Measurements from ENCODE around the gene CCL24. TPM values are rescaled to one million over a fixed set of nuclear protein-coding genes. Genes with fewer than 3 reads are reported as not detected.

CCL24 gene
- total and polyA plus RNA-seq, 2 donors (not counting 3 experiments of a cell fraction or from before 2014, with no cell fraction given), result not detected

GRCh38 chr7:75806560-75807307 is 6.9 kb downstream of the CCL24 start:
- TF ChIP-seq EZH2 (IDR thresholded peaks at IDR 0.05; ENCODE audit: borderline replicate concordance, low read depth, low read length, severe bottlenecking) (no peak), JUN (IDR thresholded peaks at IDR 0.05; ENCODE audit: borderline replicate concordance, insufficient read depth, insufficient read length, low read depth) (no peak), MYC (IDR thresholded peaks at IDR 0.05; ENCODE audit: low read depth, low read length) (no peak), POLR2AphosphoS5 (IDR thresholded peaks at IDR 0.05; ENCODE audit: insufficient read depth, low read depth, low read length) (no peak), FOS (IDR thresholded peaks at IDR 0.05; ENCODE audit: borderline replicate concordance, insufficient read depth, low read length) (no peak)
- dilution Hi-C loops (cut with MboI; ENCODE audit: extremely low pct_ligation_motif_present, low sequenced_read_pairs), result no loop called here
- H3K9ac ChIP-seq (replicated peaks; ENCODE audit: extremely low read depth, insufficient read depth, low read length), result no peak overlapping the region
- BruUV-seq (replicated peaks), result no TSS peak
- no peak overlapping the region for H3K4me3 ChIP-seq (replicated peaks in 1 of 3; ENCODE audit: insufficient read depth in 1 of 3, low read depth in 1 of 3, low read length in 3 of 3)
- H3K36me3 ChIP-seq (ENCODE audit: control insufficient read depth in 2 of 2, extremely low read depth in 1 of 2, insufficient read depth in 2 of 2, low read length in 2 of 2), result no peaks in the 10 kb centered on the region
- no peaks in the 10 kb centered on the region for H3K9me3 ChIP-seq (replicated peaks; ENCODE audit: control insufficient read depth, insufficient read depth, low read length)
- no peak overlapping the region for H3K27ac ChIP-seq (ENCODE audit: insufficient read depth, low read depth, low read length)
- FAIRE-seq, result no peak
- H3K27me3 ChIP-seq (ENCODE audit: control insufficient read depth in 2 of 2, insufficient read depth in 2 of 2, low read length in 2 of 2), result no peaks in the 10 kb centered on the region
- CTCF ChIA-PET, result no interaction called here
- intact Hi-C loops (cut with micrococcal nuclease), result no loop called here
- no peak overlapping the region for H2AFZ ChIP-seq (ENCODE audit: low read depth, low read length)
- no peaks in the 10 kb centered on the region for H4K20me1 ChIP-seq (replicated peaks; ENCODE audit: control insufficient read depth, extremely low read depth, insufficient read depth, low read length)
- H3K79me2 ChIP-seq (ENCODE audit: control insufficient read depth, insufficient read depth, low read length), result no peaks in the 10 kb centered on the region
- H3K4me2 ChIP-seq (ENCODE audit: insufficient read depth, low read length), result no peak overlapping the region
- H3K4me1 ChIP-seq (ENCODE audit: control insufficient read depth, extremely low read depth, insufficient read depth, low read length), result no peaks in the 10 kb centered on the region
- POLR2A ChIA-PET, result no interaction called here
- H3K9me1 ChIP-seq (replicated peaks; ENCODE audit: control insufficient read depth, extremely low read depth, insufficient read depth, low read length), result no peaks in the 10 kb centered on the region
- DNase-seq (ENCODE audit: low read depth, low spot score), result no peak

- no peak for TF ChIP-seq GATA2 (IDR thresholded peaks at IDR 0.05; ENCODE audit: insufficient read depth, insufficient read length, low read depth, low read length)
- no peak for TF ChIP-seq JUN (IDR thresholded peaks at IDR 0.05; ENCODE audit: borderline replicate concordance, insufficient read depth, insufficient read length, low read depth)
- TF ChIP-seq CTCF (IDR thresholded peaks at IDR 0.05; ENCODE audit: extremely low read depth in 1 of 2, insufficient read depth in 1 of 2, low read depth in 1 of 2, low read length in 2 of 2), result no peak
- no peak for TF ChIP-seq FOS (IDR thresholded peaks at IDR 0.05; ENCODE audit: borderline replicate concordance, insufficient read depth, low read length)
- no peak for TF ChIP-seq POLR2AphosphoS5 (IDR thresholded peaks at IDR 0.05; ENCODE audit: insufficient read depth, low read depth, low read length)
- TF ChIP-seq EZH2 (IDR thresholded peaks at IDR 0.05; ENCODE audit: borderline replicate concordance, low read depth, low read length, severe bottlenecking), result no peak
- no peak for TF ChIP-seq MAX (IDR thresholded peaks at IDR 0.05; ENCODE audit: insufficient read depth, insufficient read length)
- no peak for TF ChIP-seq MYC (IDR thresholded peaks at IDR 0.05; ENCODE audit: low read depth, low read length)
- no peak for TF ChIP-seq POLR2A (IDR thresholded peaks at IDR 0.05; ENCODE audit: low read depth, low read length)
- no peaks in the 10 kb centered on the region for H3K4me1 ChIP-seq (ENCODE audit: control insufficient read depth, extremely low read depth, insufficient read depth, low read length)
- no peaks in the 10 kb centered on the region for H3K9me1 ChIP-seq (replicated peaks; ENCODE audit: control insufficient read depth, extremely low read depth, insufficient read depth, low read length)
- H3K27me3 ChIP-seq (ENCODE audit: control insufficient read depth in 2 of 2, insufficient read depth in 2 of 2, low read length in 2 of 2), result no peaks in the 10 kb centered on the region
- ChIA-PET POLR2A (no interaction called here), CTCF (no interaction called here)
- DNase-seq (ENCODE audit: low read depth, low spot score), result no peak
- H3K4me3 ChIP-seq (replicated peaks in 1 of 3; ENCODE audit: insufficient read depth in 1 of 3, low read depth in 1 of 3, low read length in 3 of 3), result no peak overlapping the region
- no peaks in the 10 kb centered on the region for H3K36me3 ChIP-seq (ENCODE audit: control insufficient read depth in 2 of 2, extremely low read depth in 1 of 2, insufficient read depth in 2 of 2, low read length in 2 of 2)
- no peak for FAIRE-seq
- dilution Hi-C loops (cut with MboI; ENCODE audit: extremely low pct_ligation_motif_present, low sequenced_read_pairs), result no loop called here
- intact Hi-C loops (cut with micrococcal nuclease), result no loop called here
- no peaks in the 10 kb centered on the region for H3K9me3 ChIP-seq (replicated peaks; ENCODE audit: control insufficient read depth, insufficient read depth, low read length)
- no TSS peak for BruUV-seq (replicated peaks)
- no peak overlapping the region for H3K4me2 ChIP-seq (ENCODE audit: insufficient read depth, low read length)
- no peak overlapping the region for H3K27ac ChIP-seq (ENCODE audit: insufficient read depth, low read depth, low read length)
- H4K20me1 ChIP-seq (replicated peaks; ENCODE audit: control insufficient read depth, extremely low read depth, insufficient read depth, low read length), result no peaks in the 10 kb centered on the region
- no peak overlapping the region for H2AFZ ChIP-seq (ENCODE audit: low read depth, low read length)
- H3K9ac ChIP-seq (replicated peaks; ENCODE audit: extremely low read depth, insufficient read depth, low read length), result no peak overlapping the region
- no peaks in the 10 kb centered on the region for H3K79me2 ChIP-seq (ENCODE audit: control insufficient read depth, insufficient read depth, low read length)
These were observed 8.9 kb downstream of the CCL24 start for GRCh38 chr7:75804705-75805104.

Data from endothelial cell of umbilical vein (primary cell).